GM10248 (cell line): Measurements from ENCODE around the gene CTSO.

Experiments used
- CTCF ChIA-PET: fragments of 300-600 bp; sonication (Branson Sonifier 250); formaldehyde crosslinking; extraction: SDS; loops from one replicate; lab custom pipeline; 2021; ENCODE audit warnings: antibody characterized with exemption; lab: Yijun Ruan, JAX
- POLR2A ChIA-PET: fragments of 350-650 bp; sonication (Branson Sonifier 250); formaldehyde crosslinking; extraction: SDS; loops from one replicate; lab custom pipeline; 2020; ENCODE audit warnings: antibody characterized with exemption; lab: Yijun Ruan, JAX
- DNase-seq: peaks from one replicate; pipeline ENCODE4 v3.0.0; 2012; ENCODE audit errors: extremely low spot score
- CTCF ChIP-seq: IDR thresholded peaks from 2 replicates; pipeline ENCODE4 v1.5.1; 2012; ENCODE audit warnings: mild to moderate bottlenecking, low read depth; ENCODE audit errors: extremely low read depth, missing control alignments, control extremely low read depth

CTSO gene

GRCh38 chr4:155950461-155950860 lies 3.2 kb downstream of the CTSO start:
- ChIA-PET CTCF (interaction anchor here (3.8 kb wide), 1 partner anchor 141 kb away, joined by 34 read pairs; no protein-coding TSS in a partner anchor), POLR2A (no interaction called here)
- TF ChIP-seq CTCF = no peak
- no peak for DNase-seq

GRCh38 chr4:155948541-155948940 lies 5.1 kb downstream of the CTSO start:
- ChIA-PET CTCF (interaction anchor here (1.5 kb wide), 1 partner anchor 137 kb away, joined by 3 read pairs; no protein-coding TSS in a partner anchor), POLR2A (no interaction called here)
- DNase-seq = no peak
- TF ChIP-seq CTCF = no peak

- CTCF ChIA-PET = no interaction called here
- POLR2A ChIA-PET = no interaction called here
- DNase-seq = no peak
- no peak for TF ChIP-seq CTCF
Measured at GRCh38 chr4:155946486-155946885, 7.2 kb downstream of the CTSO start.

- ChIA-PET CTCF (interaction anchor here (1.3 to 2.5 kb wide), 2 partner anchors 9 to 134 kb away, joined by 3 to 18 read pairs; partner anchors contain the start of gene CTSO), POLR2A (no interaction called here)
- no peak for DNase-seq
- no peak for TF ChIP-seq CTCF
Measured at GRCh38 chr4:155944516-155944915, 9.2 kb downstream of the CTSO start.

- DNase-seq = no peak
- CTCF ChIA-PET = interaction anchor here (1.2 to 2.5 kb wide), 2 partner anchors 9 to 13 kb away, joined by 3 to 18 read pairs; partner anchors contain the start of gene CTSO
- no peak for TF ChIP-seq CTCF
- POLR2A ChIA-PET = no interaction called here
Measured at GRCh38 chr4:155943605-155944291, 9.9 kb downstream of the CTSO start.

GRCh38 chr4:155941820-155942219 lies 11.8 kb downstream of the CTSO start:
- TF ChIP-seq CTCF = no peak
- ChIA-PET POLR2A (no interaction called here), CTCF (interaction anchor here (1.3 to 1.4 kb wide), 2 partner anchors 11 to 131 kb away, joined by 4 to 8 read pairs; no protein-coding TSS in a partner anchor)
- DNase-seq = no peak
